ENCODE measurements around the gene KLK15.

The KLK15 gene

GRCh38 chr19:50836543-50837195 lies 3.3 kb upstream of the KLK15 start:
- H3K27ac Mint-ChIP-seq, result peak overlapping the region; percentile 80

GRCh38 chr19:50835785-50836542 lies 2.6 kb upstream of the KLK15 start:
- Mint-ChIP-seq H3K4me1 (peaks cover 17% of the 10 kb centered on the region), H3K9me3 (no peaks in the 10 kb centered on the region), H3K36me3 (no peaks in the 10 kb centered on the region), H3K4me3 (peak overlapping the region; percentile 88), H3K27ac (peak overlapping the region; percentile 80), H3K27me3 (peaks cover 19% of the 10 kb centered on the region)
- ATAC-seq (ENCODE audit: low read depth) (peak; percentile 89), DNase-seq (ENCODE audit: low spot score in 2 of 2) (peak; percentile 73 to 85)

More at GRCh38 chr19:50836543-50837195, 3.3 kb upstream of the KLK15 start:
- H3K4me1 Mint-ChIP-seq, result peaks cover 17% of the 10 kb centered on the region
- peak overlapping the region; percentile 88 for H3K4me3 Mint-ChIP-seq
- H3K9me3 Mint-ChIP-seq, result peaks cover 2% of the 10 kb centered on the region
- ATAC-seq (ENCODE audit: low read depth) (no peak), DNase-seq (ENCODE audit: low spot score in 2 of 2) (no peak)
- H3K36me3 Mint-ChIP-seq, result peaks cover 2% of the 10 kb centered on the region
- peaks cover 18% of the 10 kb centered on the region for H3K27me3 Mint-ChIP-seq

GRCh38 chr19:50835103-50835784 lies 1.9 kb upstream of the KLK15 start:
- Mint-ChIP-seq H3K4me3 (peak overlapping the region; percentile 88), H3K4me1 (peaks cover 17% of the 10 kb centered on the region), H3K27me3 (peaks cover 21% of the 10 kb centered on the region), H3K36me3 (no peaks in the 10 kb centered on the region), H3K27ac (peak overlapping the region; percentile 31), H3K9me3 (no peaks in the 10 kb centered on the region)
- ATAC-seq (ENCODE audit: low read depth) (no peak), DNase-seq (ENCODE audit: low spot score in 2 of 2) (no peak)

GRCh38 chr19:50833802-50834167 lies 411 bp upstream of the KLK15 start:
- Mint-ChIP-seq H3K27me3 (peaks cover 24% of the 10 kb centered on the region), H3K4me3 (no peak overlapping the region), H3K4me1 (peaks cover 17% of the 10 kb centered on the region), H3K9me3 (no peaks in the 10 kb centered on the region), H3K27ac (no peak overlapping the region), H3K36me3 (no peaks in the 10 kb centered on the region)
- ATAC-seq (ENCODE audit: low read depth) (no peak), DNase-seq (ENCODE audit: low spot score in 2 of 2) (no peak)

- no peaks in the 10 kb centered on the region for H3K36me3 Mint-ChIP-seq
- ATAC-seq (ENCODE audit: low read depth) (no peak), DNase-seq (ENCODE audit: low spot score in 2 of 2) (no peak)
- no peak overlapping the region for H3K4me3 Mint-ChIP-seq
- no peak overlapping the region for H3K27ac Mint-ChIP-seq
- no peaks in the 10 kb centered on the region for H3K9me3 Mint-ChIP-seq
- H3K4me1 Mint-ChIP-seq, result peaks cover 13% of the 10 kb centered on the region
- H3K27me3 Mint-ChIP-seq, result peaks cover 21% of the 10 kb centered on the region
These were observed 708 bp downstream of the KLK15 start for GRCh38 chr19:50832666-50833065.

- ATAC-seq (ENCODE audit: low read depth) (no peak), DNase-seq (ENCODE audit: low spot score in 2 of 2) (no peak)
- Mint-ChIP-seq H3K4me1 (peaks cover 5% of the 10 kb centered on the region), H3K36me3 (no peaks in the 10 kb centered on the region), H3K27ac (peak overlapping the region; percentile 70), H3K4me3 (no peak overlapping the region), H3K27me3 (peaks cover 12% of the 10 kb centered on the region), H3K9me3 (no peaks in the 10 kb centered on the region)
These were observed 2.4 kb downstream of the KLK15 start for GRCh38 chr19:50831026-50831396.

- ATAC-seq (ENCODE audit: low read depth) (no peak), DNase-seq (ENCODE audit: low spot score in 2 of 2) (no peak)
- Mint-ChIP-seq H3K27me3 (peaks cover 12% of the 10 kb centered on the region), H3K9me3 (no peaks in the 10 kb centered on the region), H3K4me1 (peaks cover 3% of the 10 kb centered on the region), H3K4me3 (no peak overlapping the region), H3K27ac (no peak overlapping the region), H3K36me3 (no peaks in the 10 kb centered on the region)
These were observed 2.9 kb downstream of the KLK15 start for GRCh38 chr19:50830266-50831025.

DNA sequence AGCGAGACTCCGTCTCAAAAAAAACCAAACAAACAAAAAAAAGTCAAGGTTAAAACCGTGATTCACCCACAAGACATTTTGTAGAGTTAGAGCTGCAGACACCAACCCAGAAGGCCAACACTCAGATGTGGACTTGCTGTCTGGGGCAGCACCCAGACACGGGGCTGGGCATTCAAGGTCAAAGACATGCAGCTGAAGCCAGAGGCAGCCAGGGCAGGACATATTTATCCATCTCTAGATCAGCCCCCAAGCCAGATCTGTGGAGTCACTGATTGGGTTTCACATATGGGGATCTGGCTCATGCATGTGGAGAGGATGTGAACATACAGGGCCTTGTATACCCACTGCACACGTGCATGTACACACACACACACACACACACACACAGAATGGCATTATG lies 3.6 kb downstream of the KLK15 start:
- Mint-ChIP-seq H3K27me3 (peaks cover 12% of the 10 kb centered on the region), H3K9me3 (no peaks in the 10 kb centered on the region), H3K36me3 (no peaks in the 10 kb centered on the region), H3K27ac (no peak overlapping the region), H3K4me1 (peaks cover 2% of the 10 kb centered on the region), H3K4me3 (no peak overlapping the region)
- DNase-seq (ENCODE audit: low spot score in 2 of 2) (no peak), ATAC-seq (ENCODE audit: low read depth) (no peak)

- Mint-ChIP-seq H3K27me3 (peaks cover 10% of the 10 kb centered on the region), H3K27ac (no peak overlapping the region), H3K4me3 (no peak overlapping the region), H3K36me3 (no peaks in the 10 kb centered on the region), H3K9me3 (no peaks in the 10 kb centered on the region), H3K4me1 (peaks cover 12% of the 10 kb centered on the region)
- ATAC-seq (ENCODE audit: low read depth), result no peak
- no peak for DNase-seq (ENCODE audit: low spot score in 2 of 2)
These were observed 5.9 kb downstream of the KLK15 start for GRCh38 chr19:50827476-50827875.

GRCh38 chr19:50826492-50827240 lies 6.7 kb downstream of the KLK15 start:
- H3K27me3 Mint-ChIP-seq, result peaks cover 8% of the 10 kb centered on the region
- ATAC-seq (ENCODE audit: low read depth), result no peak

GRCh38 chr19:50823389-50824042 lies 9.9 kb downstream of the KLK15 start, which contains the start of gene KLK1:
TSS of gene KLK1 (minus strand) at chr19:50823787. CDS start at chr19:50823748, 39 bp downstream.
- Mint-ChIP-seq H3K4me1 (peaks cover 45% of the 10 kb centered on the region), H3K4me3 (no peak within 1 kb of the TSS), H3K36me3 (no peaks in the 10 kb centered on the region), H3K9me3 (no peaks in the 10 kb centered on the region), H3K27me3 (peaks cover 5% of the 10 kb centered on the region), H3K27ac (no peak within 1 kb of the TSS)
- DNase-seq (ENCODE audit: low spot score in 2 of 2) (no peak), ATAC-seq (ENCODE audit: low read depth) (no peak)

More at GRCh38 chr19:50826492-50827240, 6.7 kb downstream of the KLK15 start:
- Mint-ChIP-seq H3K4me1 (peaks cover 20% of the 10 kb centered on the region), H3K27ac (no peak overlapping the region), H3K36me3 (no peaks in the 10 kb centered on the region), H3K4me3 (no peak overlapping the region), H3K9me3 (no peaks in the 10 kb centered on the region)
- DNase-seq (ENCODE audit: low spot score in 2 of 2), result no peak

DNA sequence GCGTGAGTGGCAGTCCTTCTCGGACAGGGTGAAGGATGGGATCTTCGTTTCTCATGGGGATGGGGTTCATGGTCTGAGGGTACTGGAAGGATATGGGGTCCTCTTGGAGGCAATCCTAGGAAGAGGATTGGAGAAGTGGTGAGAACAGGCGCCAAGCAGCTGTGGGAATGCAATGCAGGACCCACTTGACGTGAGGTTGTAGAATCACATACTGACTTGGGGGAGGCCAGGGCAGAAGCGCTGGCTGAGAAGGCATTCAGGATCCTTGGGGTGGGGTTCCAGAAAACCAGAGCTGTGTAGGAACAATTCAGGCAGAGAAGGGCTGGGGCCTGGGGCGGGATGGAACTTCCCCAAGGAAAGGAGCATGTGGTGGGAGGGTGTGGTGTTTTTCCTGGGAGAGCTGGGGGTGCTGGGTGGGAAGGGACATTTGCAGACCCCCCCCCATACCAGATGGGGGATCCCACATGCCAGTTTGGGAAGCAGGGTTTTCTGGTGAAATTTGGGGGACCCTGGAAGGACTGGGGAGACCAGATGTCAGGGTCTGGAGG lies 10.6 kb downstream of the KLK15 start:
- peaks cover 45% of the 10 kb centered on the region for H3K4me1 Mint-ChIP-seq
- H3K27ac Mint-ChIP-seq, result no peak overlapping the region
- H3K9me3 Mint-ChIP-seq, result no peaks in the 10 kb centered on the region
- H3K4me3 Mint-ChIP-seq, result no peak overlapping the region
- no peaks in the 10 kb centered on the region for H3K36me3 Mint-ChIP-seq
- ATAC-seq (ENCODE audit: low read depth) (no peak), DNase-seq (ENCODE audit: low spot score in 2 of 2) (no peak)
- H3K27me3 Mint-ChIP-seq, result peaks cover 5% of the 10 kb centered on the region

DNA sequence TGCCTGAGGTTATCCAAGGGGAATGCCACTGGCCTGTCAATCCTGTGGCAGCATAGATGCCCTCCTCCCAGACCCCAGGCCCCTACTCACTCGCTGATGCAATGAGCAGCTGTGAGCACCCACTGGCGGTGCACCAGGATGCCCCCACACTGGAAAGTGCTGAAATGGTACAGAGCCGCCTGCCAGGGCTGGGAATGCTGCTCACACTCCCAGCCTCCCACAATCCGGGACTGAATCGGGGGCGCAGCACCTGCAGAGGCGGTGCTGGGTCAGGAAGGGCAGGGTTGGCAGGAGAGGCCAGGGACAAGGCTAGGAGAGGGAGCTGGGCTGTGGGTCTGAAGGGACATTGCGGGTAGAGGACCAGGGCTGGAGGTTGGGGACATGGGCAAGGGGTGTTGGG lies 11.8 kb downstream of the KLK15 start:
- no peaks in the 10 kb centered on the region for H3K9me3 Mint-ChIP-seq
- peak overlapping the region; percentile 81 for H3K27ac Mint-ChIP-seq
- H3K27me3 Mint-ChIP-seq, result peaks cover 5% of the 10 kb centered on the region
- no peak overlapping the region for H3K4me3 Mint-ChIP-seq
- H3K4me1 Mint-ChIP-seq, result peaks cover 52% of the 10 kb centered on the region
- DNase-seq (ENCODE audit: low spot score in 2 of 2) (no peak), ATAC-seq (ENCODE audit: low read depth) (no peak)
- H3K36me3 Mint-ChIP-seq, result no peaks in the 10 kb centered on the region

Data from memory B cell (primary cell).